ENCODE data around the gene ZNF236.

DNA sequence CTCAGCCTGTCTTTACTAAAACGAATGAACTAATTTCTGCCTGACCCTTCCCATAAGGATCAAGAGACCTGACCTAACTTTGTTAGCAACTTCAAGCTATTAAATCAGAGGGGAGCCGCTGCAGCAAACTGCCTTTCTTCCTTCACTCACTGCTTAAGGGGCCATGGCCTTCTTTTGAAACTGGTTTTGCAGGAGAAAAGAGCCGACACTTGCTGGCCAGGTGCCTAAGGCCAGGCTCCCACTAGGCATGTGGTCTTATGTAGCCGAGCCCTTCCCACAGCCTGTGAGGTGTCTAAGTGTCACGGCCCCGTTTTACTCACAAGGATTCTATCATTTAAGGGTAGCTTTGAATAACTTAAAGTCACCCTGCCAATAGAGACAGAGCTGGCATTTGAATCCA, 130.8 kb downstream of the ZNF236 start:
- TF ChIP-seq POLR2AphosphoS5 (IDR thresholded peaks at IDR 0.05) (no peak), EP300 (IDR thresholded peaks at IDR 0.05) (no peak)
- TF ChIP-seq, protein P1, sequence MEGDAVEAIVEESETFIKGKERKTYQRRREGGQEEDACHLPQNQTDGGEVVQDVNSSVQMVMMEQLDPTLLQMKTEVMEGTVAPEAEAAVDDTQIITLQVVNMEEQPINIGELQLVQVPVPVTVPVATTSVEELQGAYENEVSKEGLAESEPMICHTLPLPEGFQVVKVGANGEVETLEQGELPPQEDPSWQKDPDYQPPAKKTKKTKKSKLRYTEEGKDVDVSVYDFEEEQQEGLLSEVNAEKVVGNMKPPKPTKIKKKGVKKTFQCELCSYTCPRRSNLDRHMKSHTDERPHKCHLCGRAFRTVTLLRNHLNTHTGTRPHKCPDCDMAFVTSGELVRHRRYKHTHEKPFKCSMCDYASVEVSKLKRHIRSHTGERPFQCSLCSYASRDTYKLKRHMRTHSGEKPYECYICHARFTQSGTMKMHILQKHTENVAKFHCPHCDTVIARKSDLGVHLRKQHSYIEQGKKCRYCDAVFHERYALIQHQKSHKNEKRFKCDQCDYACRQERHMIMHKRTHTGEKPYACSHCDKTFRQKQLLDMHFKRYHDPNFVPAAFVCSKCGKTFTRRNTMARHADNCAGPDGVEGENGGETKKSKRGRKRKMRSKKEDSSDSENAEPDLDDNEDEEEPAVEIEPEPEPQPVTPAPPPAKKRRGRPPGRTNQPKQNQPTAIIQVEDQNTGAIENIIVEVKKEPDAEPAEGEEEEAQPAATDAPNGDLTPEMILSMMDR (IDR thresholded peaks at IDR 0.05): no peak
